NT2/D1 (cell line): ENCODE data around the gene HECTD1.
"Not testable (repeated sequence)": the region's sequence is repeated elsewhere in the genome, so short reads cannot be mapped to it uniquely, and the experiment has no call there.

Experiments
- DNase-seq: peaks from one replicate; pipeline ENCODE4 v3.0.0-alpha.2; 2011; ENCODE audit warnings: low read depth, low spot score
- H3K27me3 ChIP-seq: 2 replicates; pipeline ENCODE4 v1.6.0; 2011; ENCODE audit warnings: mild to moderate bottlenecking; ENCODE audit not compliant: insufficient read length, insufficient read depth
- H3K36me3 ChIP-seq: 2 replicates; pipeline ENCODE4 v1.6.1; 2011; ENCODE audit warnings: mild to moderate bottlenecking, low read length, mixed read lengths; ENCODE audit not compliant: insufficient read depth, insufficient read length
- H3K4me1 ChIP-seq: 2 replicates; pipeline ENCODE4 v1.5.1; 2011; ENCODE audit not compliant: insufficient read depth, insufficient read length
- H3K4me3 ChIP-seq: 2 replicates; pipeline ENCODE4 v1.5.1; 2011; ENCODE audit warnings: low read depth; ENCODE audit not compliant: insufficient read length
- H3K9ac ChIP-seq: 2 replicates; pipeline ENCODE4 v1.6.0; 2011; ENCODE audit warnings: low read depth; ENCODE audit not compliant: insufficient read length
- H3K9me3 ChIP-seq: 2 replicates; pipeline ENCODE4 v1.5.1; 2011; ENCODE audit warnings: mild to moderate bottlenecking, low read length; ENCODE audit not compliant: insufficient read depth
- SUZ12 ChIP-seq: IDR thresholded peaks from 2 replicates; pipeline ENCODE4 v1.6.1; 2011; ENCODE audit not compliant: insufficient read length, insufficient read depth; ENCODE audit errors: extremely low read depth
- YY1 ChIP-seq: IDR thresholded peaks from 2 replicates; pipeline ENCODE4 v1.6.1; 2011; ENCODE audit not compliant: insufficient read length, insufficient read depth
- ZNF274 ChIP-seq: IDR thresholded peaks from 2 replicates; pipeline ENCODE4 v1.6.1; 2011; ENCODE audit warnings: mild to moderate bottlenecking, low read depth, low read length

Gene HECTD1

DNA sequence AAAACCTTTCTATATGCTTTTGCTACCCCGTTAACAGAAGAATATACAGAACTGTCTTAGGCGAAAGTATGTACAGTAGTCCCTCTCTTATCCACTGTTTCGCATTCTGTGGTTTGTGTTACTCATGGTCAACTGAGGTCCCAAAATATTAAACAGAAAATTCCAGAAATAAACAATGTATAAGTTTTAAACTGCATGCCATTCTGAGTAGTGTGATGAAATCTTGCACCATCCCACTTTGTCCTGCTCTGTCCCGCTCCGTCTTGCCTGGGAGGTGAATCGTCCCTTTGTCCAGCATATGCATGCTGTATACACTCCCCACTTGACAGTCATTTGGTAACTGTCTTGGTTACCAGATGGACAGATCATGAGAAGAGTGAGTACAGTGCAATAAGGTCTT lies 111.3 kb downstream of the HECTD1 start:
- no peak overlapping the region for H3K9ac ChIP-seq

DNA sequence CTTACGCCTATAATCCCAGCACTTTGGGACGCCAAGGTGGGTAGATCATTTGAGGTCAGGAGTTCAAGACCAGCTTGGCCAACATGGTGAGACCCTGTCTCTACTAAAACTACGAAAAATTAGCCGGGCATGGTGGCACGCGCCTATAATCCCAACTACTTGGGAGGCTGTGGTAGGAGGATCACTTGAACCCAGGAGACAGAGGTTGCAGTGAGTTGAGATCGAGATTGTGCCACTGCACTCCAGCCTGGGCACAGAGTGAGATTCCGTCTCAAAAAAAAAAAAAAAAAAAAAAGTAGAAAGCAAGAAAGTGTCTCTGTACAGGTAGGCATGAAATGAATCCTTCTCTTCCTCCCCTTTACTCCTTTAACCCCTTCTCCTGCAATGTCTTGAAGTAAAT lies 111.8 kb downstream of the HECTD1 start:
- not testable (repeated sequence) for H3K4me1 ChIP-seq, H3K9me3 ChIP-seq, DNase-seq, H3K4me3 ChIP-seq, H3K9ac ChIP-seq, H3K27me3 ChIP-seq
- H3K36me3 ChIP-seq, result peaks cover 27% of the 10 kb centered on the region

More for the DNA sequence above, 111.3 kb downstream of the HECTD1 start:
- Histone ChIP-seq H3K4me3 (no peak overlapping the region), H3K4me1 (no peaks in the 10 kb centered on the region), H3K9me3 (no peaks in the 10 kb centered on the region), H3K36me3 (peaks cover 31% of the 10 kb centered on the region), H3K27me3 (no peaks in the 10 kb centered on the region)
- DNase-seq, result no peak
- TF ChIP-seq SUZ12 (no peak), ZNF274 (no peak), YY1 (no peak)

DNA sequence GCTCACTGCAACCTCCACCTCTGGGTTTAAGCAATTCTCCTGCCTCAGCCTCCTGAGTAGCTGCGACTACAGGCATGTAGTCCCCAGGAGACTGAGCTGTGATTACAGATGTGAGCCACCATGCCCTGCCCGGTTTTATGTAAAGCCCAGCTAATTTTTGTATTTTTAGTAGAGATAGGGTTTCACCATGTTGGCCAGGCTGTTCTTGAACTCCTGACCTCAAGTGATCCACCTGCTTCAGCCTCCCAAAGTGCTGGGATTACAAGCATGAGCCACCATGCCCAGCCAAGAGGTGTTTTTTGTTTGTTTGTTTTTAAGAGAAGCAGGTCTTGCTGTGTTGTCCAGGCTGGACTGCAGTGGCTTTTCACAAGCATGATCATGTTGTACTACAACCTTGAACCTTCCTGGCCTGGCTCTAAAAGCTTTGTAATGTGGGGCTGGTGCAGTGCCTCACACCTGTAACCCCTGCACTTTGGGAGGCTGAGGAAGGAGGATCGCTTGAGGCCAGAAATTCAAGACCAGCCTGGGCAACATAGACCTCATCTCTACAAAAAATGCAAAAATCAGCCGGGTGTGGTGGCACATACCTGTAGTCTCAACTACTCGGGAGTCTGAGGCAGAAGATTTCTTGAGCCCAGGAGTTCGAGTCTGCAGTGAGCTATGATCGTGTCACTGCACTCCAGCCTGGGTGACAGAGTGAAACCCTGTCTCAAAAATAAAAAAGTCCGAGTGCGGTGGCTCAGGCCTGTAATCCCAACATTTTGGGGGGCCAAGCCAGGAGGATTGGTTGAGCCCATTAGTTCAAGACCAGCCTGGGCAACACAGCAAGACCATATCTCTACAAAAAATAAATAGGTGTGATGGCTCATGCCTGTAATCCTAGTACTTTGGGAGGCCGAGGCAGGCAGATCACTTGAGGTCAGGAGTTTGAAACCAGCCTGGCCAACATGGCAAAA lies 113.4 kb downstream of the HECTD1 start:
- DNase-seq, H3K4me3 ChIP-seq, H3K4me1 ChIP-seq, H3K27me3 ChIP-seq, H3K9ac ChIP-seq, H3K9me3 ChIP-seq: not testable (repeated sequence)
- H3K36me3 ChIP-seq, result peaks cover 12% of the 10 kb centered on the region

DNA sequence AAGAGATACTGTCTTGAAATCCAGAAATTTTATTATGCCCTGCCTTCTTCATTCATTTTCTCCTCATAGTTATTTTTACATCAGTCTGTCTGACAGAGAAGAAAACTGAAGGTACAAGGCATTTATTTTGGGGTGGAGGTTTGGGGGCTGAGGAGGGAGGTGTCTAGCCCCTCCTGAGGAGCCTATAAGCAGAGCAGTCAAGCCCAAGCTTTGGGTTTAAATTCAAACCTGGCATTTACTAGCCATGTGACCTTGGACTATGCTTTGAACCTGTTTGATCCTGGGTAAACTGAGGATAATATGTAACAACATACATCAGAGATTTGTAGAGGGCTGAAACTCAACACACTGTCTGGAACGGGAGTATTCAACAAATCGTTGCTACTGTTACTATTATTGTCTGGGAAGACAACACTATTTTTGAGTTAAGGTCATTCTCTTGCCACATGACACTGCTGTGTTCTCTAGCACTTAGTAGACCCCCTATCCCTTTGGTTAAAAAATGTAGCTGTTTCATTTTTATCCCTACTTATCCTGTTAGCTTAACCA lies 115.4 kb downstream of the HECTD1 start:
- H3K9me3 ChIP-seq, result no peaks in the 10 kb centered on the region
- TF ChIP-seq YY1 (no peak), ZNF274 (no peak), SUZ12 (no peak)
- peaks cover 5% of the 10 kb centered on the region for H3K36me3 ChIP-seq
- H3K9ac ChIP-seq, result no peak overlapping the region
- H3K4me3 ChIP-seq, result no peak overlapping the region
- DNase-seq, result no peak
- H3K4me1 ChIP-seq, result no peaks in the 10 kb centered on the region
- no peaks in the 10 kb centered on the region for H3K27me3 ChIP-seq

DNA sequence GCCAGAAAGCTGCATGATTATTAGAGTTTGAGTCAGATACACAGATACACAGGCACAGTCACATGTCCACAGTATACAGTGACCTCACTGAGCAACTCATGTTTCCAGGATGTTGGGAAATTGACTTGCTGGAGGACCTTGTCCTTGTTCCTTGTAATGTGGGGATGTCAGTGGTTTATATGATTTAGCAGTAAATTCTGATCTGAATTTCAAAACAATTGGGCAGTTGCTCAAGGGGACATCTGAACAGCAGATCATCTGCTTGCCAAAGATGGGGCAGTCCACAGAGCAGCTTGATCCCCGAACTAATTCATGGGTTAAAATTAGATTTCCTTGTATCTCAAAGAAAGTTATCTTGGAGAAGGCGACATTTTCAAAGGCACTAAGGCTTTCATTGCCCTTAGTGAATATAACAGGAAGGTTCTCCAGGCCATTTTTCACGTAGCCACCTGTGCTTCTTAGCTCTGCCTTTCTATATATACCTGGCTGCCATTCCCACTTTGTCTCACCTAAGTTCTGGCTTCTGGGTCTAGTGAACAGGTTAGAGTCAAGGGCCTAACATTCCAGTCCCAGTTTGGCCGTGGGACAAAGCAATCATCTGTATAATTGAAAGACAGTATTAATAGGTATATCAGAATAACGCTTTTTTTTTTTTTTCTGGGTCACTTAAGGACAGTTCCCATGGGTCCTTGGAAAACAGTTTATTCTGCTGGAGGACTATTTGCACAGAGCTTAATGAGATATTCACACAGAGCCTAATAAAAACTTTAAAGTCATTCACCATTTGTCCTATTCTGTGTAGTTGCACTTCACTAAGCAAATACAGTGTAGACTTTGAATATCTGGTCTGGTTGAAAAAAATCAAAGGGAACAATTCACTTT lies 116.5 kb downstream of the HECTD1 start:
- DNase-seq, result no peak
- Histone ChIP-seq H3K4me3 (no peak overlapping the region), H3K36me3 (peaks cover 2% of the 10 kb centered on the region), H3K9me3 (no peaks in the 10 kb centered on the region), H3K9ac (no peak overlapping the region), H3K4me1 (no peaks in the 10 kb centered on the region), H3K27me3 (no peaks in the 10 kb centered on the region)
- TF ChIP-seq ZNF274 (no peak), YY1 (no peak), SUZ12 (no peak)

DNA sequence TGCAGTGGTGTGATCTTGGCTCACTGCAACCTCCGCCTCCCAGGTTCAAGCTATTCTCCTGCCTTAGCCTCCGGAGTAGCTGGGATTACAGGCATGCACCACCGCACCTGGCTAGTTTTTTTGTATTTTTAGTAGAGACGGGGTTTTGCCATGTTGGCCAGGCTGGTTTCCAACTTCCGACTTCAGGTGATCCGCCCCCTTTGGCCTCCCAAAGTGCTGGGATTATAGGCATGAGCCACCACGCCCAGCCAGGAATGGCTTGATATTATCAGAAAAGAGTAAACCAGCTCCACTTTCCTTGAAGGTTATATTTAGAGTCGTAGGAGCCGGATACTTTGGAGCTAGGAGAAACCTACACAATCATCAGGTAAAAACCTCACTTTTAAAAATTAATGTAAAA lies 121.1 kb downstream of the HECTD1 start:
- not testable (repeated sequence) for H3K27me3 ChIP-seq, H3K4me1 ChIP-seq, DNase-seq, H3K9me3 ChIP-seq, H3K9ac ChIP-seq, H3K36me3 ChIP-seq, H3K4me3 ChIP-seq

DNA sequence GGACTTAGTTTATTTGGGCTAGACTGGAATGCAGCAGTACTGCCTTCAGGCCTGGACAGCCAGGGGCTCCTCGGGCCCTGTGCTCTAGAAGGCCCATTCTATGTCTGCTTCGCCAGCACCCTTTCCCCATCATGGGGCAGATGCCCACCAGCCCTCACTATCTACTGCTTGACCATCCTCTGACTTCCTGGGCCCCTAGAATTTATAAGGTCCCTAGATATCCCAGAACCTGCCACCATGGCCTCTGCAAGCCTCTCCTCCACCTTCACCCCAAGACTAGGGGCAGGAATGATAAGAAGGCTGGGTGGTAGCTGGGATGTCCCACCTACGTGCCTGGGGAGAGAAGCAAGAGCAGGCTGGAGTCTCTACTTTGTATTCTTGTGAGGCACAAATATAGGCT lies 122.6 kb downstream of the HECTD1 start:
- Histone ChIP-seq H3K9me3 (no peaks in the 10 kb centered on the region), H3K4me1 (no peaks in the 10 kb centered on the region), H3K9ac (no peak overlapping the region), H3K36me3 (peaks cover 10% of the 10 kb centered on the region), H3K4me3 (no peak overlapping the region), H3K27me3 (no peaks in the 10 kb centered on the region)
- DNase-seq, result no peak
- no peak for TF ChIP-seq ZNF274
- no peak for TF ChIP-seq SUZ12
- no peak for TF ChIP-seq YY1
